ENCODE data around the gene HELB. TPM values are rescaled to one million over a fixed set of nuclear protein-coding genes. Genes with fewer than 3 reads are reported as not detected.
A peak's percentile ranks its signal among the peaks of the same experiment; 100 is the strongest.

The HELB gene
- 10 to 100 TPM; 29.4 to 45.9 TPM for total RNA-seq

GRCh38 chr12:66301944-66302826 is at the start of gene HELB:
Gene HELB, plus strand, starts transcription at chr12:66302493. Its CDS starts 111 bp downstream, at chr12:66302604.
- ATAC-seq (peak; percentile 85 to 88), DNase-seq (ENCODE audit: low spot score in 2 of 2) (peak; percentile 94 to 95)
- H3K36me3 Mint-ChIP-seq: peaks cover 27 to 42% of the 10 kb centered on the region in 2 donors
- no peaks in the 10 kb centered on the region for H3K9me3 Mint-ChIP-seq
- peak within 1 kb of the TSS; percentile 99 to 100 for H3K27ac Mint-ChIP-seq

- ATAC-seq (no peak), DNase-seq (ENCODE audit: low spot score in 2 of 2) (no peak)
- Mint-ChIP-seq H3K9me3 (no peaks in the 10 kb centered on the region), H3K27ac (no peak overlapping the region), H3K36me3 (no peaks in the 10 kb centered on the region)
Measured at GRCh38 chr12:66252771-66253170, 49.5 kb upstream of the HELB start.

- ATAC-seq: no peak
- no peaks in the 10 kb centered on the region for H3K9me3 Mint-ChIP-seq
- no peak for DNase-seq (ENCODE audit: low spot score in 2 of 2)
Measured at GRCh38 chr12:66255737-66256136, 46.6 kb upstream of the HELB start.

GRCh38 chr12:66258011-66258410 is 44.3 kb upstream of the HELB start:
- Mint-ChIP-seq H3K27ac (no peak overlapping the region), H3K36me3 (no peaks in the 10 kb centered on the region), H3K9me3 (no peaks in the 10 kb centered on the region)
- ATAC-seq (no peak), DNase-seq (ENCODE audit: low spot score in 2 of 2) (no peak)

More at GRCh38 chr12:66255737-66256136, 46.6 kb upstream of the HELB start:
- Mint-ChIP-seq H3K36me3 (no peaks in the 10 kb centered on the region), H3K27ac (no peak overlapping the region)

GRCh38 chr12:66262737-66263136 is 39.6 kb upstream of the HELB start:
- Mint-ChIP-seq H3K27ac (no peak overlapping the region), H3K9me3 (no peaks in the 10 kb centered on the region), H3K36me3 (no peaks in the 10 kb centered on the region)
- no peak for DNase-seq (ENCODE audit: low spot score in 2 of 2)
- ATAC-seq: no peak

- Mint-ChIP-seq H3K9me3 (no peaks in the 10 kb centered on the region), H3K27ac (no peak overlapping the region), H3K36me3 (no peaks in the 10 kb centered on the region)
- DNase-seq (ENCODE audit: low spot score in 2 of 2) (no peak), ATAC-seq (no peak)
Measured at GRCh38 chr12:66268562-66268961, 33.7 kb upstream of the HELB start.

- H3K9me3 Mint-ChIP-seq: no peaks in the 10 kb centered on the region
- ATAC-seq: no peak
- DNase-seq (ENCODE audit: low spot score in 2 of 2): no peak
- no peaks in the 10 kb centered on the region for H3K36me3 Mint-ChIP-seq
- no peak overlapping the region for H3K27ac Mint-ChIP-seq
Measured at GRCh38 chr12:66269142-66269541, 33.2 kb upstream of the HELB start.

GRCh38 chr12:66269757-66270383 is 32.4 kb upstream of the HELB start:
- Mint-ChIP-seq H3K9me3 (no peaks in the 10 kb centered on the region), H3K27ac (no peak overlapping the region), H3K36me3 (no peaks in the 10 kb centered on the region)
- ATAC-seq (peak; percentile 67 to 79), DNase-seq (ENCODE audit: low spot score in 2 of 2) (no peak)

- ATAC-seq (no peak), DNase-seq (ENCODE audit: low spot score in 2 of 2) (no peak)
- Mint-ChIP-seq H3K36me3 (no peaks in the 10 kb centered on the region), H3K27ac (no peak overlapping the region), H3K9me3 (no peaks in the 10 kb centered on the region)
Measured at GRCh38 chr12:66270613-66271012, 31.7 kb upstream of the HELB start.

- DNase-seq (ENCODE audit: low spot score in 2 of 2) (no peak), ATAC-seq (no peak)
- H3K36me3 Mint-ChIP-seq: no peaks in the 10 kb centered on the region
- no peak overlapping the region for H3K27ac Mint-ChIP-seq
- no peaks in the 10 kb centered on the region for H3K9me3 Mint-ChIP-seq
Measured at GRCh38 chr12:66272650-66273049, 29.6 kb upstream of the HELB start.

GRCh38 chr12:66273147-66273546 is 29.1 kb upstream of the HELB start:
- ATAC-seq: no peak
- Mint-ChIP-seq H3K27ac (no peak overlapping the region), H3K36me3 (no peaks in the 10 kb centered on the region), H3K9me3 (no peaks in the 10 kb centered on the region)
- no peak for DNase-seq (ENCODE audit: low spot score in 2 of 2)

GRCh38 chr12:66275040-66275439 is 27.3 kb upstream of the HELB start:
- DNase-seq (ENCODE audit: low spot score in 2 of 2) (no peak), ATAC-seq (peak; percentile 46 to 94)
- peak overlapping the region in 1 of 2 donors; percentile 31 for H3K27ac Mint-ChIP-seq
- no peaks in the 10 kb centered on the region for H3K9me3 Mint-ChIP-seq
- no peaks in the 10 kb centered on the region for H3K36me3 Mint-ChIP-seq

GRCh38 chr12:66279123-66279712 is 23.1 kb upstream of the HELB start:
- DNase-seq (ENCODE audit: low spot score in 2 of 2): peak in 1 of 2 donors; percentile 15
- peak in 1 of 2 donors; percentile 70 for ATAC-seq
- peaks cover 6 to 12% of the 10 kb centered on the region in 2 donors for H3K36me3 Mint-ChIP-seq
- H3K27ac Mint-ChIP-seq: no peak overlapping the region
- peaks cover 6% of the 10 kb centered on the region in 2 donors for H3K9me3 Mint-ChIP-seq

GRCh38 chr12:66280561-66280960 is 21.7 kb upstream of the HELB start:
- ATAC-seq (no peak), DNase-seq (ENCODE audit: low spot score in 2 of 2) (no peak)
- Mint-ChIP-seq H3K27ac (no peak overlapping the region), H3K9me3 (peaks cover 6% of the 10 kb centered on the region in 2 donors), H3K36me3 (peaks cover 6 to 12% of the 10 kb centered on the region in 2 donors)

GRCh38 chr12:66282244-66282643 is 20.0 kb upstream of the HELB start:
- Mint-ChIP-seq H3K9me3 (peaks cover 15 to 17% of the 10 kb centered on the region in 2 donors), H3K27ac (no peak overlapping the region), H3K36me3 (peaks cover 6 to 19% of the 10 kb centered on the region in 2 donors)
- no peak for DNase-seq (ENCODE audit: low spot score in 2 of 2)
- no peak for ATAC-seq

- peaks cover 15 to 27% of the 10 kb centered on the region in 2 donors for H3K9me3 Mint-ChIP-seq
- H3K36me3 Mint-ChIP-seq: peaks cover 0 to 26% of the 10 kb centered on the region in 2 donors
- DNase-seq (ENCODE audit: low spot score in 2 of 2): no peak
- no peak for ATAC-seq
- H3K27ac Mint-ChIP-seq: peak overlapping the region; percentile 37 to 67
Measured at GRCh38 chr12:66287275-66287674, 15.0 kb upstream of the HELB start.

- Mint-ChIP-seq H3K36me3 (peaks cover 0 to 25% of the 10 kb centered on the region in 2 donors), H3K27ac (peak overlapping the region in 1 of 2 donors; percentile 67), H3K9me3 (peaks cover 15 to 29% of the 10 kb centered on the region in 2 donors)
- peak in 1 of 2 donors; percentile 27 for DNase-seq (ENCODE audit: low spot score in 2 of 2)
- ATAC-seq: peak; percentile 91
Measured at GRCh38 chr12:66288121-66288520, 14.2 kb upstream of the HELB start.

Data from activated naive CD4-positive, alpha-beta T cell treated with anti-CD3 and anti-CD28 coated beads, Interleukin-2, amount 50 U/mL, for 72 hours (primary cell).